Thoracic aorta (tissue), 2 donors: ENCODE data around the gene NDUFA7. TPM values are rescaled to one million over a fixed set of nuclear protein-coding genes. Genes with fewer than 3 reads are reported as not detected.

Experiments used
- ATAC-seq: fragments of 150-250 bp; one replicate; pipeline ENCODE4 v1.8.0; 2017; ENCODE audit warnings: low read depth; ENCODE audit not compliant: insufficient number of reproducible peaks, low FRiP score
- DNase-seq: peaks from one replicate; pipeline ENCODE4 v3.0.0-alpha.2; 2020; ENCODE audit warnings: low spot score
- H3K27ac ChIP-seq, 2 donors: fragments of 200-600 bp; sonication (generic); 1 replicate in 1 of 2; 2 replicates in 1 of 2; pipeline ENCODE4 v1.5.1; 2016; ENCODE audit warnings: mild to moderate bottlenecking in 2 of 2, moderate library complexity in 2 of 2
- H3K27me3 ChIP-seq: fragments of 200-600 bp; sonication (generic); replicated peaks from 2 replicates; pipeline ENCODE4 v1.6.0; 2016; ENCODE audit warnings: mild to moderate bottlenecking; ENCODE audit not compliant: insufficient read depth
- H3K36me3 ChIP-seq: fragments of 200-600 bp; sonication (generic); one replicate; pipeline ENCODE4 v1.5.1; 2016
- H3K4me1 ChIP-seq, 2 donors: fragments of 200-600 bp; sonication (generic); 1 replicate in 1 of 2; 2 replicates in 1 of 2; pipeline versions ENCODE4 v1.5.1 to v1.6.0; 2016; ENCODE audit warnings: low read depth in 2 of 2, mild to moderate bottlenecking in 1 of 2; ENCODE audit not compliant: control insufficient read depth in 1 of 2
- H3K4me3 ChIP-seq: fragments of 200-600 bp; sonication (generic); 2 replicates; pipeline ENCODE4 v1.5.1; 2016; ENCODE audit warnings: mild to moderate bottlenecking
- H3K9me3 ChIP-seq: fragments of 200-600 bp; sonication (generic); 2 replicates; pipeline ENCODE4 v1.5.1; 2016
- total RNA-seq, 2 donors: library from RNA; depleted of rRNA; stranded (reverse); fragments of >200 nt; gene quantifications; one replicate each; pipeline versions ENCODE4 v1.1.0 to v1.2.3, GENCODE V29; 2016
- TF ChIP-seq, protein P1 (sequence below): fragments of 200-600 bp; sonication (generic); IDR thresholded peaks from one replicate; pipeline ENCODE4 v1.5.1; 2019; ENCODE audit warnings: antibody characterized with exemption

The NDUFA7 gene
- total RNA-seq, 2 donors from 2014 or later: 9.2 to 22.2 TPM

DNA sequence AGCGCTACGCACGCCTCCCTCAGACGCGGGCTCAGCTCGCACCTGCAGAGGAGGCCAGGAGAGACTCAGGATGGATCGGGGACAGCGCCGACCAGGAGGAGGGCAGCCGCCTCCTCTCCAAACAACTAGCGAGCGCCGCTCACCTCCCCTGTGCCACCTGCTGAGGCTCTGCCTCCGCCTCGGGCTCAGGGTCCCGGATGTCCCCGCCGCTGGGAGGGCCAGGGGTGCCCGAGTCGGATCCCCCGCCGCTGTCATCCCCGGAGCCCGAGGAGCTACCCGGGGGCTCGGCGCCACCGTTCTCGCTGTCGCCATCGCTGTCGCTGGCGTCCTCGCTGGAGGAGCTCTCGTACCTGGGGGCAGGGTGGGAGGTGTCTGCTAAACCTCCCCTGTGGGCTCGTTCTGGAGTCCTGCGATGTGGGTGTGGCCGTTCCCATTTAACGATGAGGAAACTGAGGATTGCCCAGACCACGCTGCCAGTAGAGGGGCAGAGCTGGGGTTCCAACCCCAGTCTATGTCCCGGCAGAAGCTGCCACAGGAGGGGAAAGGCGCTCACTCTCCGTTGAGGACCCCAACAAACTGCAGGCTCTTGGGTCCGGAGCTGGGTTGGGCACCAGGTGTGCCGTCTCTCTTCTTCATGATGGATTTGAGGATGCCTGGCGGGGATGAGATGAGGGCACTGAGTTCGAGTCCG, 12.7 kb upstream of the NDUFA7 start:
- peaks cover 4 to 22% of the 10 kb centered on the region in 2 donors for H3K4me1 ChIP-seq
- H3K9me3 ChIP-seq: no peaks in the 10 kb centered on the region
- no peak overlapping the region for H3K27ac ChIP-seq
- no peak for DNase-seq
- H3K36me3 ChIP-seq: no peaks in the 10 kb centered on the region
- no peak for ATAC-seq
- peaks cover 8% of the 10 kb centered on the region for H3K27me3 ChIP-seq
- no peak overlapping the region for H3K4me3 ChIP-seq
- TF ChIP-seq, protein P1, sequence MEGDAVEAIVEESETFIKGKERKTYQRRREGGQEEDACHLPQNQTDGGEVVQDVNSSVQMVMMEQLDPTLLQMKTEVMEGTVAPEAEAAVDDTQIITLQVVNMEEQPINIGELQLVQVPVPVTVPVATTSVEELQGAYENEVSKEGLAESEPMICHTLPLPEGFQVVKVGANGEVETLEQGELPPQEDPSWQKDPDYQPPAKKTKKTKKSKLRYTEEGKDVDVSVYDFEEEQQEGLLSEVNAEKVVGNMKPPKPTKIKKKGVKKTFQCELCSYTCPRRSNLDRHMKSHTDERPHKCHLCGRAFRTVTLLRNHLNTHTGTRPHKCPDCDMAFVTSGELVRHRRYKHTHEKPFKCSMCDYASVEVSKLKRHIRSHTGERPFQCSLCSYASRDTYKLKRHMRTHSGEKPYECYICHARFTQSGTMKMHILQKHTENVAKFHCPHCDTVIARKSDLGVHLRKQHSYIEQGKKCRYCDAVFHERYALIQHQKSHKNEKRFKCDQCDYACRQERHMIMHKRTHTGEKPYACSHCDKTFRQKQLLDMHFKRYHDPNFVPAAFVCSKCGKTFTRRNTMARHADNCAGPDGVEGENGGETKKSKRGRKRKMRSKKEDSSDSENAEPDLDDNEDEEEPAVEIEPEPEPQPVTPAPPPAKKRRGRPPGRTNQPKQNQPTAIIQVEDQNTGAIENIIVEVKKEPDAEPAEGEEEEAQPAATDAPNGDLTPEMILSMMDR: no peak

DNA sequence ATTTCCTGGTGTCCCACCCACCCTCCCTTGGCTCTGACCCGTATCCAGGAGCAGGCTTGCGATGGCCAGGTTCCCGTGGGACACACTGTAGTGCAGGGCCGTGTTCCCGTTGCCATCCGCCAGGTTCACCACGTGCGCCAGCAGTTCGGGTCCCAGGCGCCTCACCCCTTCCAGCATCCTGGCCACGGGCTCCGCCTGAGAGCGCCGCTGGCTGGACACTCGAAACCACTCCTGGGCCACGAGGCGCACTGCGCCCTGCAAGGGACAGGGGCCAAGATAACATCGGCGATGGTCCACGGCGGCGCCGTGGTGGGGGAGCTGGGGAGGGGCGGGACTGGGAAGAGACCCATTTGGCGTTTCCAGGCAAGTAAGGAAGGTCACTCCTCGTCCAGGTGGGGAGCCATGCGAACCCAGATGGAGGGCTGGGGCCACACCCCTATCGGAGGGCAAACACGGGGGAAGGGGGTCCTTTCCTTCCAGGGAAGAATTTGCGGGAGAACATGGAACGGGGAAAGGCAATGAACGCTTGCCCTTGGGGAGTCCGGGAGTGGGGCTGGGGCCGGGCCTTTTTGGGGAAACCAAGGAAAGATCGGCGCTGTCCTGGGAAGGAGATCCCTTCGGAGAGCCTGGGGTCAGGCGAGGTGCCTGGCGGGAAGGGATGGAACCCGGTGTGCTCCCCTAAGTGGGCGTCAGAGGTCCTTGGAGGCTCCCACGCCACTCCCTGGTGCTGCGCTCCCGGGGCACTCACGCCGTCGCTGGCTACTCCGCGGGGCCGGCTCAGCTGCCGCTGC, 12.0 kb upstream of the NDUFA7 start:
- Histone ChIP-seq H3K9me3 (no peaks in the 10 kb centered on the region), H3K36me3 (no peaks in the 10 kb centered on the region), H3K4me3 (no peak overlapping the region), H3K4me1 (peaks cover 4 to 22% of the 10 kb centered on the region in 2 donors), H3K27me3 (peaks cover 8% of the 10 kb centered on the region), H3K27ac (no peak overlapping the region)
- ATAC-seq: no peak
- TF ChIP-seq, protein P1: no peak
- no peak for DNase-seq

- Histone ChIP-seq H3K9me3 (no peaks in the 10 kb centered on the region), H3K36me3 (no peaks in the 10 kb centered on the region), H3K27me3 (no peaks in the 10 kb centered on the region), H3K27ac (no peak overlapping the region), H3K4me1 (peaks cover 4 to 22% of the 10 kb centered on the region in 2 donors), H3K4me3 (no peak overlapping the region)
- DNase-seq (no peak), ATAC-seq (no peak)
- TF ChIP-seq, protein P1: no peak
Observed at GRCh38 chr19:8331263-8331845, 10.2 kb upstream of the NDUFA7 start.

DNA sequence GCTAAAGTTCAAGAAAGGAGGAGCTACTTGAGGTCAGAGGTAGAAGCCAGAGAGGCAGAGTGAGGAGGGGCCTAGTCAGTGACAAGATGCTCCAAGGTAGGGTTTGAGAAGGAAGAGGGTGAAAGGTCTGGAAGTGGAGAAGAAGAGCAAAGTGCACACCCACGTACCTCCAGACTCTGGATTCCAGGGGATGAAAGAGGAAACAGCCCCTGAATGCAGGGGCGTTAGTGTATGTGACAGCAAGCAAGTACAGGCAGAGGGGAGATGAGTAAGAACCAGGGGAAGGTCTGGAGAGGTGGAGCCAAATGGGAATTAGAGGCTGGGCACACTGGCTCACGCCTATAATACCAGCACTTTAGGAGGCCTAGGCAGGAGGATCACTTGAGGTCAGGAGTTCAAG, 8.8 kb upstream of the NDUFA7 start:
- ATAC-seq (no peak), DNase-seq (no peak)
- Histone ChIP-seq H3K27ac (no peak overlapping the region), H3K4me1 (peaks cover 4 to 14% of the 10 kb centered on the region in 2 donors), H3K27me3 (no peaks in the 10 kb centered on the region), H3K9me3 (no peaks in the 10 kb centered on the region), H3K36me3 (no peaks in the 10 kb centered on the region), H3K4me3 (no peak overlapping the region)
- TF ChIP-seq, protein P1: no peak

DNA sequence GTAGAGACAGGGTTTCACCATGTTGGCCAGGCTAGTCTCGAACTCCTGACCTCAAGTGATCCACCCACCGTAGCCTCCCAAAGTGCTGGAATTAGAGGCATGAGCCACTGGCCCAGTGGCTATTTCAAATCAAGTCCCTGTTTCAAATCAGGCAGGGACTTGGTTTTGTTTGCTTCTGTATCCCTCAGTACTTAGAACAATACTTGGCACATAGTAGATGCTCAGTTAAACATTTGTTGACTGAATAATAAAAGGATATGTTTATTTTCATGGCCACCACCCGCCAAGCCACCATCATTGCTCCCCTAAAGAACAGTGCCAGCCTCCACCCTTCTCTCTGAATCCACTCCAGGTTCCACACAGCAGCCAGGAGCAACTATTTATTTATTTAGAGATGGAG, 4.3 kb upstream of the NDUFA7 start:
- H3K4me1 ChIP-seq: peaks cover 14 to 17% of the 10 kb centered on the region in 2 donors
- TF ChIP-seq, protein P1: no peak
- H3K4me3 ChIP-seq: no peak overlapping the region
- ATAC-seq (no peak), DNase-seq (no peak)
- no peak overlapping the region for H3K27ac ChIP-seq
- H3K27me3 ChIP-seq: no peaks in the 10 kb centered on the region
- no peaks in the 10 kb centered on the region for H3K9me3 ChIP-seq
- peaks cover 13% of the 10 kb centered on the region for H3K36me3 ChIP-seq
